Fibroblast of villous mesenchyme (primary cell): ENCODE measurements around the gene SLC34A1. TPM values are rescaled to one million over a fixed set of nuclear protein-coding genes. Genes with fewer than 3 reads are reported as not detected.
"Not testable (repeated sequence)": the region's sequence is repeated elsewhere in the genome, so short reads cannot be mapped to it uniquely, and the experiment has no call there.

Experiments used
- DNase-seq: peaks from one replicate; pipeline ENCODE4 v3.0.0-alpha.2; 2010; ENCODE audit warnings: low read depth
- H3K4me3 ChIP-seq: 2 replicates; pipeline ENCODE4 v1.5.1; 2011; ENCODE audit warnings: low read depth, mild to moderate bottlenecking, low read length
- total RNA-seq: library from RNA; depleted of rRNA; stranded (reverse); fragments of >200 nt; gene quantifications from 2 replicates; pipeline ENCODE4 v1.2.3, GENCODE V29; 2012
- TF ChIP-seq, protein P1 (sequence below): IDR thresholded peaks from 2 replicates; pipeline ENCODE4 v1.5.1; 2012; ENCODE audit warnings: low read depth, mild to moderate bottlenecking, low read length; ENCODE audit not compliant: insufficient read depth

SLC34A1 gene
- total RNA-seq, 1 donor, result not detected

DNA sequence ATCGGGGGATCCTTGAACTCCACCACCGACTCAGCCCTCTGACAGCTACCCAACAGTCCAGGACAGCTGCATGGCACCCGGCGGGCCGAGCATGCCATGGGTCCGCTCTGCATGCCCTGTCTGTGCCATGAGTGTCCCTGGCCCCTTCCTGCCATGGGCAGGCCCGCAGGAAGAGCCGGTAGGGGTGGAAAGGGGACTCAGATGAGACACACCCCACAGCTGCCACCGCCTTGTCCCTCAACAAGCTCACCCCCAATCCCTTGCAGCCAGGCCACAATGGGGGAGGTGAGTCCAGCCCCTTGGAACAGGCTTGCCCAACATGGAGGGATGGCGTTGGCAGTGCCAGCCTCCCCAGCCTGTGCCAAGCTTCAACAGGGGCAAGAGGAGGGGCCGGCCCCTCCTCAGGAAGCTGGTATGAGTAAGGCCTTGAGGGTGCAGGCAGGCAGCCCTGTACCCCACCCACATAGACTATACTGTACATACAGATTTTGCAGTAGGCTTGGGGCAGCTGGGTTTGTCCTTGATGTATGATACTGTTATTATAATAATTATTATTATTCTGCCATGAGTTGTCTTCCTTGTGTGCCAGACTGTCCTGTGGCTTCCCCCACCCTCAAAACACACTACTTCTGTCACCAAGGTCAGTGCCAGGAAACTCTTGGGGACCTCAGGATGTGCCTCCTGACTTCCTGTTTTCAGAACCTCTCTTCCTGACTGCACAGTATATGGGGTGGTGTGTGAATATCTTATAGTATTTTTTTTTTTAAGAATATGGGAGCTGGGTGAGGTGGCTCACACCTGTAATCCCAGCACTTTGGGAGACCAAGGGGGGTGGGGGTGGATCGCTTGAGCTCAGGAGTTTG is 12.0 kb upstream of the SLC34A1 start:
- DNase-seq, result no peak
- TF ChIP-seq, protein P1, sequence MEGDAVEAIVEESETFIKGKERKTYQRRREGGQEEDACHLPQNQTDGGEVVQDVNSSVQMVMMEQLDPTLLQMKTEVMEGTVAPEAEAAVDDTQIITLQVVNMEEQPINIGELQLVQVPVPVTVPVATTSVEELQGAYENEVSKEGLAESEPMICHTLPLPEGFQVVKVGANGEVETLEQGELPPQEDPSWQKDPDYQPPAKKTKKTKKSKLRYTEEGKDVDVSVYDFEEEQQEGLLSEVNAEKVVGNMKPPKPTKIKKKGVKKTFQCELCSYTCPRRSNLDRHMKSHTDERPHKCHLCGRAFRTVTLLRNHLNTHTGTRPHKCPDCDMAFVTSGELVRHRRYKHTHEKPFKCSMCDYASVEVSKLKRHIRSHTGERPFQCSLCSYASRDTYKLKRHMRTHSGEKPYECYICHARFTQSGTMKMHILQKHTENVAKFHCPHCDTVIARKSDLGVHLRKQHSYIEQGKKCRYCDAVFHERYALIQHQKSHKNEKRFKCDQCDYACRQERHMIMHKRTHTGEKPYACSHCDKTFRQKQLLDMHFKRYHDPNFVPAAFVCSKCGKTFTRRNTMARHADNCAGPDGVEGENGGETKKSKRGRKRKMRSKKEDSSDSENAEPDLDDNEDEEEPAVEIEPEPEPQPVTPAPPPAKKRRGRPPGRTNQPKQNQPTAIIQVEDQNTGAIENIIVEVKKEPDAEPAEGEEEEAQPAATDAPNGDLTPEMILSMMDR, result no peak
- H3K4me3 ChIP-seq, result no peak overlapping the region

DNA sequence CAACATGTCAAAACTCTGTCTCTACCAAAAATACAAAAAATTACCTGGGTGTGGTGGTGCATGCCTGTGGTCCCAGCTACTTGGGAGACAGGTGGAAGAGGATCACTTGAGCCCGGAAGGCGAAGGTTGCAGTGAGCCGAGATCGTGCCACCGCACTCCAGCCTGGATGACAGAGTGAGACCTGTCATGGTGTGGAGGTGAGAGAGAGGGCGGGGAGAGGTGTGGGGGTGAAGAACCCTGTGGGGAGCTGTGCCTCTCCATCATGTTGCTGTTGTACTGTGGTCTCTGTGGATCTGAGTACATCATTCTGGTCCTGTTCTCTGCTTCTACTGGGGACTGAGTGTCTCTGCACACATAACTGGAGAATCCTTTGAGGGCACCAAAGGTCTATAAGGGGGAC is 11.3 kb upstream of the SLC34A1 start:
- TF ChIP-seq, protein P1, result no peak
- DNase-seq, result no peak
- H3K4me3 ChIP-seq, result no peak overlapping the region

DNA sequence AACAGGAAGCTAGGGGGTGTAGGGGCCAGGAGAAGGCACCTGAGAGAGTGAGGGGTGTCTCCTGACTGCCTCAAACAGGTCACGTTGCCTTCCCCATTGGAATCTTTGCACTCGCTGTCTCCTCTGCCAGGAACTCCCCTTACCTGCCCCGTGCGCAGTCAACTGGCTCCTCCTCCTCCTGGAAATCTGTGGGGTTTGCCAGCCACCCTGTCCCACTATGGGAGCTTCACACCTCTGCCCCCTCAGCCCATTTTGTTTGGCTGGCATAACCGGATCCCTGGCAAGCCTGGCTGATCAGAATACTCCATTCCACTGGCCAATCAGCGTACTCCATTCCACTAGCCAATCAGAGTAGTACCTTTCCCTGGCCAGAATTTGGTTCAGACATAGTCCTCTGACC is 10.4 kb upstream of the SLC34A1 start:
- TF ChIP-seq, protein P1, result no peak
- no peak overlapping the region for H3K4me3 ChIP-seq
- DNase-seq, result no peak

DNA sequence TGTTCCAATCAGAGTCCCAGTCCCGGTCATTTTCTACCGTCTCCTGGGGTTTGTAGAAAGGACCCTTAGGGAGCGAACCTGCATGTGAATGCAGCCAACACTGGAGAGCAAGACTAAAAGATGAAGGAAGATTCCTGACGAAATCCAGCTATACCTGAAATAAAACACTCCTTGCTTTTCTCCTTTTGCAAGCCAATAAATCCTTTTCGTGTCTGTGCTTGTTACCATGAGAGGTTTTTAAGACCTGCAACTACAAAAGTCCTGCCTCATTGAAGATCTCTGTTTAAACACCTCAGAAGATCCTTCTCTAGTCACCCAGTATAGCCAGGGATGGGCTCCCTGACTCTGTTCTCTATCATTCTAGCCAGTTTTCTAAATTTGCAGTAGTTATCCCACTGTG is 10.0 kb upstream of the SLC34A1 start:
- DNase-seq, result no peak
- TF ChIP-seq, protein P1, result no peak
- H3K4me3 ChIP-seq, result no peak overlapping the region

DNA sequence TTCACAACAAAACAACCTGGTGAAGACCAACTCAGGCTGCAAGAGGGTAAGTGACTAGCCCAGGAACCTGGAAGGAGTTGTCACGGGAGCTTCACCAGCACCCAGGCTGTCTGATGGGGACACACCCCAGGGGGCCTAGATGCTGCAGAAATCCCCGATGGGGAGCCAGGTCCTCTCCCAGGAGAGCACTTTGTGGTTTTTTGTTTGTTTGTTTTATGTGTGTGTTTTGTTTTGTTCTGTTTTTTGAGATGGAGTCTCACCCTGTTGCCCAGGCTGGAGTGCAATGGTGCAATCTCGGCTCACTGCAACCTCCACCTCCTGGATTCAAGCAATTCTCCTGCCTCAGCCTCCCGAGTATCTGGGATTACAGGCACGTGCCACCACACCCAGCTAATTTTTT is 8.7 kb upstream of the SLC34A1 start:
- H3K4me3 ChIP-seq, DNase-seq: not testable (repeated sequence)

DNA sequence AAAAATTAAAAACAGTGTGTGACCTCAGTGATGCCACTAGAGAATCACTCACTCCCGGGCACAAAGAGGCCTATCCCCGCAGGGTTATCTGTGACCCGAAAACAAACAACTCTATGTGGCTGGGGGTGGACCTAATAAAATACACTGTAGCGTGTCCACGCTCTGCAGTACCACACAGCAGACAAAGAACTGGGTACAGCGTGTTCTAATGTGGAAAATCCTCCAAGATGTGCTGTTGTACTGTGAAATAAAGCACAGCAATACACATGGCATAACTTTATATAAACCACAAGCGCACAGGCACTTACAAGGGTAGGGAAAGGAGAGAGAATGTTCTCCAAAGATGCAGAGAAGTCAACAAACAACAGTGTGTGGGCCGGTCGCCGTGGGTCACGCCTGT is 8.1 kb upstream of the SLC34A1 start:
- H3K4me3 ChIP-seq, result no peak overlapping the region
- DNase-seq, result no peak
- TF ChIP-seq, protein P1, result no peak

DNA sequence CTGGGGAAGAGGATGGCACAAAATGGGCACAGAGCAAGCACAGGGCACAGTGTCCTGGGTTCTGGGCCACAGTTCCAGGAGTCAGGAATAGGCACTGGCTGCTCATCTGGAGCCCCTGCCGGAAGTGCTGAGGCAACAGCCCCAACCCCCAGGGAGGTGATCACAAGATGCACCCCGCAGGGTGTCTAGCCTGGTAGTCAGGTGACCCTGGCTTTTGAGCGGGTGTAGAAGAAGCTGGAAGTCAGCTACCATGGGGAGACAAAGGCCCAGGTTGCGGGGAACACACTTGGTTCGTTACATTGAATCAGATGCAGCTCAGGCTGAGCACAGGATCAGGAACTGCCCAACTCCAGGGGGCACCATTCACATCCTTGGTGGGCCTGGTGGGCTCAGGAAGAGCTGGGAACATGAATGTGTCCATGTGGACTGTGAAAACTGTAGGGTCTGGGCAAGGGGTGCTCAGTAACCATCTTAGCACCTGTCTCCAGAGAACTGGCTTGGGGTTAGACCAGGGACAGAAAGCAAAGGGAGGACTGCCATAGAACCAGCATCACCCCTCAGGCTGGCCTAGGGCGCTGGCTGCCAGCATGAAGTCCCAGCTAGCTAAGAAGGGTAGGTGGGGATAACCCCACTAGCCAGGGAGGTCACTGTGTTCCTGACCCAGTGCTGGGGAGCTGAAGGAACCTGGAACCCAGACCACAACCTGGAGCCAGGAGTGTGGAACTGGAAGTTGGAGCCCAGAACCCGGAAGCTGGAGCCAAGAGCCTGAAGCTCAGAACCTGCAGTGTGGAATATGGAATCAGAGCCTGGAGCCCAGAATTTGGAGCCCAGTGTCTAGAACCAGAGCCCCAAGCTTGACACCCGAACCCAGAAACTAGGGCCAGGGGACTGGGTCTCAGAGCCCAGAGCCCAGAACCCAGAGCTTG is 6.1 kb upstream of the SLC34A1 start:
- TF ChIP-seq, protein P1, result no peak
- no peak for DNase-seq
- H3K4me3 ChIP-seq, result no peak overlapping the region
